ENCODE measurements around the gene CEBPA. TPM values are rescaled to one million over a fixed set of nuclear protein-coding genes. Genes with fewer than 3 reads are reported as not detected.

The CEBPA gene
- polyA plus RNA-seq, 3 donors = 17.9 to 76.3 (median 47.5) TPM

DNA sequence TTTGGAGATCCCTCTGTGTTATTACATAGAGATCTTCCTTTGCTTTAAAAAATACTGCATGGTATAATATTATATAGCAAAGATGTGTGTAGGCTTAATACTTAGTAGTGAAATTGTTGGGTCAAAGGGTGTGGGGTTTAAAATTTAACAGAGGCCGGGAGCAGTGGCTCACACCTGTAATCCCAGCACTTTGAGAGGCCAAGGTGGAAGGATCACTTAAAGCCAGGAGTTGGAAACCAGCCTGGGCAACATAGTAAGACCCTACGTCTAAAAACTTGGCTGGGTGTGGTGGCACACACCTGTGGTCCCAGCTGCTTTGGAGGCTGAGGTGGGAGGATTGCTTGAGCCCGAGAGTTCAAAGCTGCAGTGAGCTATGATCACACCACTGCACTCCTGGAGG, 22.3 kb upstream of the CEBPA start:
- Mint-ChIP-seq H3K27me3 (ENCODE audit: low read depth in 3 of 3) (peaks cover 0 to 3% (median 0%) of the 10 kb centered on the region in 3 donors), H3K27ac (no peak overlapping the region), H3K4me3 (no peak overlapping the region), H3K9me3 (peaks cover 3 to 26% (median 13%) of the 10 kb centered on the region in 7 donors), H3K36me3 (peaks cover 0 to 4% of the 10 kb centered on the region in 2 donors), H3K4me1 (peaks cover 15% of the 10 kb centered on the region)
- Histone ChIP-seq H3K27me3 (ENCODE audit: control insufficient read depth in 2 of 2, insufficient read depth in 2 of 2, low read length in 2 of 2) (no peaks in the 10 kb centered on the region), H2AFZ (ENCODE audit: insufficient read depth, low read depth, low read length, poor library complexity, severe bottlenecking) (no peak overlapping the region), H3K4me2 (replicated peaks; ENCODE audit: extremely low read depth, low read length, poor library complexity, severe bottlenecking) (no peak overlapping the region), H3K9me3 (replicated peaks in 1 of 2; ENCODE audit: control insufficient read depth in 1 of 2, insufficient read depth in 1 of 2, low read length in 2 of 2) (peaks cover 6 to 11% of the 10 kb centered on the region in 2 donors), H3K79me2 (ENCODE audit: insufficient read depth, low read length) (no peaks in the 10 kb centered on the region), H4K20me1 (ENCODE audit: insufficient read depth, low read length) (no peaks in the 10 kb centered on the region), H3K36me3 (replicated peaks in 1 of 2; ENCODE audit: control insufficient read depth in 1 of 2, insufficient read depth in 2 of 2, low read length in 2 of 2) (no peaks in the 10 kb centered on the region), H3K9ac (ENCODE audit: insufficient read depth, low read length, poor library complexity, severe bottlenecking) (no peak overlapping the region), H3K4me1 (ENCODE audit: control insufficient read depth in 1 of 2, insufficient read depth in 2 of 2, low read length in 2 of 2) (peaks cover 18 to 19% of the 10 kb centered on the region in 2 donors), H3K4me3 (replicated peaks in 1 of 3; ENCODE audit: low read depth in 2 of 3, low read length in 3 of 3) (no peak overlapping the region), H3K27ac (ENCODE audit: low read depth in 1 of 2, low read length in 2 of 2) (no peak overlapping the region)
- WGBS (ENCODE audit: insufficient coverage) = 93% methylated on average over 2 of the region's 3 CpGs
- intact Hi-C loops (cut with micrococcal nuclease) = no loop called here
- DNase-seq = no peak
- TF ChIP-seq, protein P1, sequence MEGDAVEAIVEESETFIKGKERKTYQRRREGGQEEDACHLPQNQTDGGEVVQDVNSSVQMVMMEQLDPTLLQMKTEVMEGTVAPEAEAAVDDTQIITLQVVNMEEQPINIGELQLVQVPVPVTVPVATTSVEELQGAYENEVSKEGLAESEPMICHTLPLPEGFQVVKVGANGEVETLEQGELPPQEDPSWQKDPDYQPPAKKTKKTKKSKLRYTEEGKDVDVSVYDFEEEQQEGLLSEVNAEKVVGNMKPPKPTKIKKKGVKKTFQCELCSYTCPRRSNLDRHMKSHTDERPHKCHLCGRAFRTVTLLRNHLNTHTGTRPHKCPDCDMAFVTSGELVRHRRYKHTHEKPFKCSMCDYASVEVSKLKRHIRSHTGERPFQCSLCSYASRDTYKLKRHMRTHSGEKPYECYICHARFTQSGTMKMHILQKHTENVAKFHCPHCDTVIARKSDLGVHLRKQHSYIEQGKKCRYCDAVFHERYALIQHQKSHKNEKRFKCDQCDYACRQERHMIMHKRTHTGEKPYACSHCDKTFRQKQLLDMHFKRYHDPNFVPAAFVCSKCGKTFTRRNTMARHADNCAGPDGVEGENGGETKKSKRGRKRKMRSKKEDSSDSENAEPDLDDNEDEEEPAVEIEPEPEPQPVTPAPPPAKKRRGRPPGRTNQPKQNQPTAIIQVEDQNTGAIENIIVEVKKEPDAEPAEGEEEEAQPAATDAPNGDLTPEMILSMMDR (IDR thresholded peaks at IDR 0.05) = no peak

DNA sequence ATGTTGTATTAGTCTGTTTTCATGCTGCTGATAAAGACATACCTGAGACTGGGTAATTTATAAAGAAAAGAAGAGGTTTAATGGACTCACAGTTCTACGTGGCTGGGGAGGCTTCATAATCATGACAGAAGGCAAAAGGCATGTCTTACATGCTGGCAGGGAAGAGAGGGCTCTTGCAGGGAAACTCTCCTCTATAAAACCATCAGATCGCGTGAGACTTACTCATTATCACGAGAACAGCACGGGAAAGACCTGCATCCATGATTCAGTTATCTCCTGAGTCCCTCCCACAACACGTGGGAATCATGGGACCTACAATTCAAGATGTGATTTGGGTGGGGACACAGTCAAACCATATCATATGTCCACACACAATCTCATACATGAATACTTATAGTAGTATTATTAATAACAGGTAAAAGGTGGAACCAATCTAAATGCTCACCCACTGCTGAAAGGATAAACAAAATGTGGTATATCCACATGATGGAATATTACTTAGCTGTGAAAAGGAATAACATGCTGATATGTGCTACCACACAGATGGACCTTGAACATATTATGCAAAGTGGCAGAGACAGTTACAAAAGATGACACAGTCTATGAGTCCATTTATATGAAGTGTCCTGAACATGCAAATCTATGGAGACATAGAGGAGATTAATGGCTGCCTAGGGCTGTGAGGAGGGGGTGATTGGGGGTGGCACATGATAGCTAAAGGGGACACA, 20.9 kb upstream of the CEBPA start:
- intact Hi-C loops (cut with micrococcal nuclease) = no loop called here
- H3K36me3 ChIP-seq (replicated peaks in 1 of 2; ENCODE audit: control insufficient read depth in 1 of 2, insufficient read depth in 2 of 2, low read length in 2 of 2) = no peaks in the 10 kb centered on the region
- Mint-ChIP-seq H3K4me1 (peaks cover 1% of the 10 kb centered on the region), H3K36me3 (peaks cover 0 to 4% of the 10 kb centered on the region in 2 donors), H3K9me3 (peaks cover 3 to 26% (median 13%) of the 10 kb centered on the region in 7 donors), H3K4me3 (no peak overlapping the region), H3K27me3 (ENCODE audit: low read depth in 3 of 3) (peaks cover 0 to 2% (median 0%) of the 10 kb centered on the region in 3 donors), H3K27ac (no peak overlapping the region)
- no peak overlapping the region for H3K27ac ChIP-seq (ENCODE audit: low read depth in 1 of 2, low read length in 2 of 2)
- H3K27me3 ChIP-seq (ENCODE audit: control insufficient read depth in 2 of 2, insufficient read depth in 2 of 2, low read length in 2 of 2) = no peaks in the 10 kb centered on the region
- no CpG with 5 or more reads among the region's 6 CpGs for WGBS (ENCODE audit: insufficient coverage)
- no peak overlapping the region for H3K9ac ChIP-seq (ENCODE audit: insufficient read depth, low read length, poor library complexity, severe bottlenecking)
- no peak for DNase-seq
- no peaks in the 10 kb centered on the region for H4K20me1 ChIP-seq (ENCODE audit: insufficient read depth, low read length)
- H3K4me3 ChIP-seq (replicated peaks in 1 of 3; ENCODE audit: low read depth in 2 of 3, low read length in 3 of 3) = no peak overlapping the region
- H3K4me1 ChIP-seq (ENCODE audit: control insufficient read depth in 1 of 2, insufficient read depth in 2 of 2, low read length in 2 of 2) = peaks cover 5% of the 10 kb centered on the region in 2 donors
- TF ChIP-seq, protein P1 (IDR thresholded peaks at IDR 0.05) = no peak
- H3K9me3 ChIP-seq (replicated peaks in 1 of 2; ENCODE audit: control insufficient read depth in 1 of 2, insufficient read depth in 1 of 2, low read length in 2 of 2) = peaks cover 6 to 12% of the 10 kb centered on the region in 2 donors
- H3K4me2 ChIP-seq (replicated peaks; ENCODE audit: extremely low read depth, low read length, poor library complexity, severe bottlenecking) = no peak overlapping the region
- H2AFZ ChIP-seq (ENCODE audit: insufficient read depth, low read depth, low read length, poor library complexity, severe bottlenecking) = no peak overlapping the region
- H3K79me2 ChIP-seq (ENCODE audit: insufficient read depth, low read length) = no peaks in the 10 kb centered on the region
